Measurements from ENCODE around the gene GLRA3.

GRCh38 chr4:174805746-174806145, 23.3 kb downstream of the GLRA3 start:
- TF ChIP-seq POLR2A (IDR thresholded peaks at IDR 0.05; ENCODE audit: low read length), result no peak
- no peak for TF ChIP-seq GATA1 (IDR thresholded peaks at IDR 0.05; ENCODE audit: low read depth, low read length)

All from erythroblast (primary cell).